ENCODE results near the gene RHOBTB1.

The RHOBTB1 gene

GRCh38 chr10:60820093-60820754 lies 123.8 kb downstream of the RHOBTB1 start:
- no peak for DNase-seq (ENCODE audit: low read depth in 2 of 2)
